GM13976 (cell line): ENCODE results near the gene FOXJ2.
"Not testable (repeated sequence)": the region's sequence is repeated elsewhere in the genome, so short reads cannot be mapped to it uniquely, and the experiment has no call there.

ENCODE experiments used
- DNase-seq: peaks from one replicate; pipeline ENCODE4 v3.0.0; 2012; ENCODE audit warnings: low spot score
- in situ Hi-C: fragments of 300-500 bp; cut with MboI; formaldehyde crosslinking; loops from one replicate; pipeline ENCODE4 v1.12.0; 2022; ENCODE audit warnings: low sequenced_read_pairs, mixed read lengths, inconsistent platforms; ENCODE audit not compliant: unreplicated experiment
- TF ChIP-seq, protein P1 (sequence below): IDR thresholded peaks from 2 replicates; pipeline ENCODE4 v1.5.1; 2012; ENCODE audit warnings: borderline replicate concordance, mild to moderate bottlenecking; ENCODE audit not compliant: insufficient read depth; ENCODE audit errors: extremely low read depth, missing control alignments, control extremely low read depth

The FOXJ2 gene

DNA sequence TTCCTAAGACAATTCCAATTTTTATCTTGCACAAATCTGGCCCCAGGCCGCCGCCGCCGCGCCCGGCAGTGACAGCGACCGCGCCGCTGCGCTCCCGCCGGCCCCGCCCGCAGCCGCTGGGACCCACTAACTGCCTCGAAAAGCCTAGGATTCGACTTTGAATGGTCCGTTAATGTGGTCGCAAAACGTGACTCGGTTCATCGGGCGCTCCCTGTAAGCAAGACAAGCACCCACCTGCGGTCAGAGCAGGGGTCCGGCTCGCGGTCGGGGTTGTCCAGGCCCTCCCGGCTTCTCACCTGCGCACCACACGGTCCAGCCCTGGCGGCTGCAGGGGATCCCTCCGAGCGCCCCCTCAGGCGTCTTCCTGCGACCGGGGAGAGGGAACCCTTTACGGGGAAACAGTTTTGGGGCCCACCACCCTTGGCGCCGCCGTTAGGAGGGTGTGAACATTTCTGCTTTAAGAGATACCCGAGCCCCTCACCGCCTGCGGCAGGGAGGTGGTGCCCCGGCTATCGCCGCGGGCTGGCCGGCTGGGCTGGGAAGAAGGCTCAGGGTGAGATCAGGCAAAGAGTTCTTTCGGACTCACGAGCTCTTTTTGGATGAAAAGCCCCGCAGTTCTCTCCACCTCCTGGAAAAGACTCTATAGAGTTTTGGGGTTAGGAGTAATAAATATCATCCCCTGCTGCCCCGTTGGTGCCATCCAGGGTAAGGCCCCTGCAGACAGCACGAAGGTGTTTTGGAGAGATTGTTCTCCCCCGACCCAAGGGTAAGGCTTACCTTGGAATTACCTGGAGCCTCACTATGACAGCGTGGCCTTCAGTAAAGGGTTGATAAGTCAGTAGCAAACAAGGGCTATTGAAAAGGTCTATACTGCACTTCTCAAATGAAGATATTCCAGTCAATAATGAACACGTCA lies 13.6 kb upstream of the FOXJ2 start:
- in situ Hi-C loops, result no loop called here
- no peak for DNase-seq
- TF ChIP-seq, protein P1, sequence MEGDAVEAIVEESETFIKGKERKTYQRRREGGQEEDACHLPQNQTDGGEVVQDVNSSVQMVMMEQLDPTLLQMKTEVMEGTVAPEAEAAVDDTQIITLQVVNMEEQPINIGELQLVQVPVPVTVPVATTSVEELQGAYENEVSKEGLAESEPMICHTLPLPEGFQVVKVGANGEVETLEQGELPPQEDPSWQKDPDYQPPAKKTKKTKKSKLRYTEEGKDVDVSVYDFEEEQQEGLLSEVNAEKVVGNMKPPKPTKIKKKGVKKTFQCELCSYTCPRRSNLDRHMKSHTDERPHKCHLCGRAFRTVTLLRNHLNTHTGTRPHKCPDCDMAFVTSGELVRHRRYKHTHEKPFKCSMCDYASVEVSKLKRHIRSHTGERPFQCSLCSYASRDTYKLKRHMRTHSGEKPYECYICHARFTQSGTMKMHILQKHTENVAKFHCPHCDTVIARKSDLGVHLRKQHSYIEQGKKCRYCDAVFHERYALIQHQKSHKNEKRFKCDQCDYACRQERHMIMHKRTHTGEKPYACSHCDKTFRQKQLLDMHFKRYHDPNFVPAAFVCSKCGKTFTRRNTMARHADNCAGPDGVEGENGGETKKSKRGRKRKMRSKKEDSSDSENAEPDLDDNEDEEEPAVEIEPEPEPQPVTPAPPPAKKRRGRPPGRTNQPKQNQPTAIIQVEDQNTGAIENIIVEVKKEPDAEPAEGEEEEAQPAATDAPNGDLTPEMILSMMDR, result no peak

DNA sequence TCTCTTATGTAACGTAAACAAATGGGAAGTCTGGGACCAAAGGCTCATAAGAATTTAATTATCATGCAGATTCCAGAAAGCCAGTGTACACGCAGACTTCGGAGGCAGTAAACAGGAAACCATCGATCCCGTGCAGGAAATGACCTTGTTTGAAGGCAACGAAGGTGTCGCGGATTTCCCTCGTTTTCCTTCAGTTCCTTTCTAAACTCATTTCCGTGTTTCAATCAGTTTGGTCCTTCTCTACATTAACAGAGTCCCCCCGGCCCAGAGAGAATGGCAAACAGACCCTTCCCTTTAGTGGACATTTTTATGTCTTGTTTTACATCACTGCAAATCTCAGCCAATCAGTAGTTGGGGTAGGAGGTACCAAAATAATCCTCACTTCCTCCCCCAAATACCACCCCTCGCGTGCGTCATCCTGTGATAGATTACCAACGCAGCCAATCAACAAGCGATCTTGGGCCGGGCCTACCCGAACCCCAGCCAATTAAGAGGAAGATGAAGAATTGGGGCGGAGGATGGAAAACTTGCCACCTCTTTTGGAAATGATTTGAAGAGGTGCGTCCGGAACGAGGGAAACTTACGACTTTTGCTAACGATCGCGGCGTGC lies 6.1 kb upstream of the FOXJ2 start:
- DNase-seq, result peak; percentile 95
- TF ChIP-seq, protein P1, result no peak
- in situ Hi-C loops, result no loop called here

DNA sequence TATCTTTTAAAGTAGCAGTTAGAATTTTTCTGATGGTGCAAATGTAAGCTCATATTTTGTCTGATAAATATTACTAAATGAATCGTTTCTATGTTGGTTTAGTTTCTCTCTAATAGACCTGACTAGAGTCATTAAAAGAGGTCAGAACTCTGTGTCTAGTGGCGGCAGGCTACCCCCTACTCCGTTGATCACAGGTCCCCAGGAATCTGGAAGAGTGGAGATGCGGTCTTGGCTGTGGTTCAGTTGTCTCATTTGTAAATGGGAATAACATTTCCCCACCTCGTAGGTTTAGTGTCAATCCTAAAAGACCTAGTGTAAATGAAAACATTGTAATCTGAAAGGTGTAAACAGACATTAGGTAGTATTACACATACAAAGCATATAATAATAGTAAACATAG lies 4.7 kb upstream of the FOXJ2 start:
- TF ChIP-seq, protein P1, result no peak
- no peak for DNase-seq
- in situ Hi-C loops, result no loop called here

DNA sequence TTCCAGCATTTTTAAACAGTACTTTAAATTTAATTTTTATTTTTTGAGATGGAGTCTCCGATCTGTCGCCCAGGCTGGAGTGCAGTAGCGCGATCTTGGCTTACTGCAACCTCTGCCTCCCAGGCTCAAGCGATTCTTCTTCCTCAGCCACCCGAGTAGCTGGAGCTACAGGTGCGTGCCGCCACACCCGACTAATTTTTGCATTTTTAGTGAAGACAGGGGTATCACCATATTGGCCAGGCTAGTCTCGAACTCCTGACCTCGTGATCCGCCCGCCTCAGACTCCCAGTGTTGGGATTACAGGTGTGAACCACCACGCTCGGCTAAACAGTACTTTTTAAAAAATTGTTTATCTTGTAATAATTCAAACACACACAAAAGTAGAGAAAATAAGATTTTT lies 4.2 kb upstream of the FOXJ2 start:
- in situ Hi-C loops, result no loop called here
- TF ChIP-seq, protein P1, result no peak
- no peak for DNase-seq

DNA sequence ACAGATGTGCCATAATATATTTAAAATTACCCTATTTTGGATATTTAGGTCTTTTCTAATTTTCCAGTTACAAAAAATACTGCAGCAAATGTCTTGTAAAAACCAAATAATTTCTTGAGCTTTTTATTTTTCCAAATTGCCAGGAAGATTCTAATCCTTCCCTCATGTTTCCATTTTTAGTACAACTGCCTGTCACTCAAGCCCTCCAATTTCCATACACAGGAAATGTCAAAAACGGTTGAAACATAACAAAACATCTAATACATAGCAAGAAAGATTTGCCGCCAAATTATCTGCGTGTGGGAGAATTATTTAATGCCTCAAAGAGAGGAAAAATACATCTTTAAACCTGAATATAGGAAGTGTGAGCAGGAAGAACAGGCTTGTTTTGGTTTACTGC lies 2.3 kb upstream of the FOXJ2 start:
- DNase-seq, result no peak
- TF ChIP-seq, protein P1, result no peak
- in situ Hi-C loops, result no loop called here

DNA sequence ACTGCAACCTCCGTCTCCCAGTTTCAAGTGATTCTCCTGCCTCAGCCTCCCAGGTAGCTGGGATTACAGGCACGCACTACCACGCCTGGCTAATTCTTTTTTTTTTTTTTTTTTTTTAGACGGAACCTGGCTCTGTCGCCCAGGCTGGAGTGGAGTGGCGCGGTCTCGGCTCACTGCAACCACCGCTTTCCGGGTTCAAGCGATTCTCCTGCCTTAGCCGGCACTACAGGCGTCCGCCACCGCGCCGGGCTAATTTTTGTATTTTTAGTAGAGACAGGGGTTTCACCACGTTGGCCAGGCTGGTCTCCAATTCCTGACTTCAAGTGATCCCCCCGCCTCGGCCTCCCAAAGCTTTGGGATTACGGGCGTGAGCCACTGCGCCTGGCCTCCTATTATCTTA lies 1.5 kb upstream of the FOXJ2 start:
- in situ Hi-C loops, DNase-seq: not testable (repeated sequence)

DNA sequence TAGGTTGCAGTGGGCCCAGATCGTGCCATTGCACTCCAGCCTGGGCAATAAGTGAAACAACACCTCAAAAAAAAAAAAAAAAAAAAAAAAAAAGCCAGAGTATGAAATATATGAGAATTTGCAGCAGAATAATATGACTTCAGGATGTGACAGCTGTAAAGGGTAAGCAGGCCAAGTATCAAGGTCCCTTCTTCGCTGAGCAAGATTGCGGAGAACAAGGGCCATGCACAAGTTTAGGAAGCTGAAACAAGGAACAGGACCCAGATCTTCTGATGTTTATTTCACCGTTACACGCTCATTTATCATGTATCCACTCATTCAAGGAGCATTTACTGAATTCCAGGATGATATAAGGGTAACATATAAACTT lies 659 bp upstream of the FOXJ2 start:
- TF ChIP-seq, protein P1, result no peak
- in situ Hi-C loops, result no loop called here
- DNase-seq, result no peak
